ENCODE measurements around the gene ABHD5. TPM values are rescaled to one million over a fixed set of nuclear protein-coding genes. Genes with fewer than 3 reads are reported as not detected.

ABHD5 gene
- total and polyA plus RNA-seq, 2 of the 13 experiments (the other 11 are each of a cell fraction or from before 2014, with no cell fraction given): 4.5 to 13.3 TPM

GRCh38 chr3:43770426-43771103 lies 79.8 kb downstream of the ABHD5 start:
- ATAC-seq (peak; percentile 24), DNase-seq (ENCODE audit: low spot score) (no peak), FAIRE-seq (no peak)
- Histone ChIP-seq H3K9ac (ENCODE audit: insufficient read depth, low read depth, low read length) (no peak overlapping the region), H2AFZ (ENCODE audit: low read length) (no peak overlapping the region), H4K20me1 (ENCODE audit: insufficient read depth, low read length) (no peaks in the 10 kb centered on the region), H3K4me2 (ENCODE audit: low read depth, low read length) (no peak overlapping the region), H3K9me3 (ENCODE audit: low read length) (no peaks in the 10 kb centered on the region), H3K27me3 (ENCODE audit: control insufficient read depth in 1 of 2, insufficient read depth in 2 of 2, low read length in 2 of 2) (peaks cover 0 to 14% of the 10 kb centered on the region in 2 experiments; a peak in 2 of 5 replicates), H3K36me3 (replicated peaks in 1 of 2; ENCODE audit: control insufficient read depth in 1 of 2, insufficient read depth in 2 of 2, low read length in 2 of 2) (no peaks in the 10 kb centered on the region), H3K4me1 (ENCODE audit: insufficient read depth, low read length) (peaks cover 14% of the 10 kb centered on the region), H3K79me2 (ENCODE audit: insufficient read depth, low read length) (no peaks in the 10 kb centered on the region), H3K4me3 (replicated peaks in 1 of 3; ENCODE audit: insufficient read depth in 1 of 3, low read depth in 2 of 3, low read length in 3 of 3) (no peak overlapping the region), H3K27ac (ENCODE audit: extremely low read length, insufficient read depth, low read length) (no peak overlapping the region)
- POLR2A ChIA-PET: no interaction called here
- in situ Hi-C loops (cut with HindIII; ENCODE audit: extremely low pct_ligation_motif_present, low pct_unique_long_range_greater_than_20kb): no loop called here
- 0% methylated on average over 5 of the region's 11 CpGs for WGBS (ENCODE audit: low lambda C conversion rate)
- BruUV-seq (replicated peaks): no TSS peak
- intact Hi-C loops (cut with micrococcal nuclease; ENCODE audit: unreplicated experiment): no loop called here
- TF ChIP-seq FOSL2 (CRISPR knock-in tag; IDR thresholded peaks at IDR 0.05) (peak; percentile 66), ZMYM4 (CRISPR knock-in tag; IDR thresholded peaks at IDR 0.05) (no peak)
- CTCF ChIA-PET (ENCODE audit: low intra/inter-chr PET ratio, low total read pairs): interaction anchor here (1.9 kb wide), 1 partner anchor 428 kb away, joined by 6 read pairs; no protein-coding TSS in a partner anchor

GRCh38 chr3:43771610-43772009 lies 80.9 kb downstream of the ABHD5 start:
- in situ Hi-C loops (cut with HindIII; ENCODE audit: extremely low pct_ligation_motif_present, low pct_unique_long_range_greater_than_20kb): no loop called here
- 4% methylated on average over 5 of the region's 5 CpGs for WGBS (ENCODE audit: low lambda C conversion rate)
- ATAC-seq (no peak), DNase-seq (ENCODE audit: low spot score) (no peak), FAIRE-seq (no peak)
- intact Hi-C loops (cut with micrococcal nuclease; ENCODE audit: unreplicated experiment): no loop called here
- no peak overlapping the region for H2AFZ ChIP-seq (ENCODE audit: low read length)
- H3K9ac ChIP-seq (ENCODE audit: insufficient read depth, low read depth, low read length): no peak overlapping the region
- no peak overlapping the region for H3K4me2 ChIP-seq (ENCODE audit: low read depth, low read length)
- no TSS peak for BruUV-seq (replicated peaks)
- no peak overlapping the region for H3K27ac ChIP-seq (ENCODE audit: extremely low read length, insufficient read depth, low read length)
- POLR2A ChIA-PET: no interaction called here
- no peaks in the 10 kb centered on the region for H3K79me2 ChIP-seq (ENCODE audit: insufficient read depth, low read length)
- H3K4me3 ChIP-seq (replicated peaks in 1 of 3; ENCODE audit: insufficient read depth in 1 of 3, low read depth in 2 of 3, low read length in 3 of 3): no peak overlapping the region
- H3K36me3 ChIP-seq (replicated peaks in 1 of 2; ENCODE audit: control insufficient read depth in 1 of 2, insufficient read depth in 2 of 2, low read length in 2 of 2): no peaks in the 10 kb centered on the region
- no peaks in the 10 kb centered on the region for H3K9me3 ChIP-seq (ENCODE audit: low read length)
- peaks cover 14% of the 10 kb centered on the region for H3K4me1 ChIP-seq (ENCODE audit: insufficient read depth, low read length)
- H3K27me3 ChIP-seq (ENCODE audit: control insufficient read depth in 1 of 2, insufficient read depth in 2 of 2, low read length in 2 of 2): peaks cover 0 to 14% of the 10 kb centered on the region in 2 experiments; a peak in 2 of 5 replicates
- CTCF ChIA-PET (ENCODE audit: low intra/inter-chr PET ratio, low total read pairs): no interaction called here
- H4K20me1 ChIP-seq (ENCODE audit: insufficient read depth, low read length): no peaks in the 10 kb centered on the region
- TF ChIP-seq NR2F2 (IDR thresholded peaks at IDR 0.05; ENCODE audit: borderline replicate concordance, low read depth) (no peak), PHF21A (CRISPR knock-in tag; IDR thresholded peaks at IDR 0.05) (no peak), ZNF549 (CRISPR knock-in tag; IDR thresholded peaks at IDR 0.05) (no peak), ZBED4 (CRISPR knock-in tag; IDR thresholded peaks at IDR 0.05; ENCODE audit: borderline replicate concordance) (no peak), CEBPZ (IDR thresholded peaks at IDR 0.05; ENCODE audit: low read length) (no peak), HNRNPUL1 (IDR thresholded peaks at IDR 0.05; ENCODE audit: low read depth, low read length) (no peak), SNRNP70 (IDR thresholded peaks at IDR 0.05; ENCODE audit: low read depth, low read length) (no peak), PAWR (CRISPR knock-in tag; IDR thresholded peaks at IDR 0.05; ENCODE audit: borderline replicate concordance) (no peak), CAMTA2 (CRISPR knock-in tag; IDR thresholded peaks at IDR 0.05; ENCODE audit: borderline replicate concordance) (no peak)

Measured in HepG2 (cell line).